CD4-positive, alpha-beta T cell treated with Interleukin-4 for 4 hours (primary cell): ENCODE data around the gene NUTM2A.
"Not testable (repeated sequence)": the region's sequence is repeated elsewhere in the genome, so short reads cannot be mapped to it uniquely, and the experiment has no call there.

Experiments
- DNase-seq: peaks from one replicate; pipeline ENCODE4 v3.0.0-alpha.2; 2020

The NUTM2A gene, protein sequence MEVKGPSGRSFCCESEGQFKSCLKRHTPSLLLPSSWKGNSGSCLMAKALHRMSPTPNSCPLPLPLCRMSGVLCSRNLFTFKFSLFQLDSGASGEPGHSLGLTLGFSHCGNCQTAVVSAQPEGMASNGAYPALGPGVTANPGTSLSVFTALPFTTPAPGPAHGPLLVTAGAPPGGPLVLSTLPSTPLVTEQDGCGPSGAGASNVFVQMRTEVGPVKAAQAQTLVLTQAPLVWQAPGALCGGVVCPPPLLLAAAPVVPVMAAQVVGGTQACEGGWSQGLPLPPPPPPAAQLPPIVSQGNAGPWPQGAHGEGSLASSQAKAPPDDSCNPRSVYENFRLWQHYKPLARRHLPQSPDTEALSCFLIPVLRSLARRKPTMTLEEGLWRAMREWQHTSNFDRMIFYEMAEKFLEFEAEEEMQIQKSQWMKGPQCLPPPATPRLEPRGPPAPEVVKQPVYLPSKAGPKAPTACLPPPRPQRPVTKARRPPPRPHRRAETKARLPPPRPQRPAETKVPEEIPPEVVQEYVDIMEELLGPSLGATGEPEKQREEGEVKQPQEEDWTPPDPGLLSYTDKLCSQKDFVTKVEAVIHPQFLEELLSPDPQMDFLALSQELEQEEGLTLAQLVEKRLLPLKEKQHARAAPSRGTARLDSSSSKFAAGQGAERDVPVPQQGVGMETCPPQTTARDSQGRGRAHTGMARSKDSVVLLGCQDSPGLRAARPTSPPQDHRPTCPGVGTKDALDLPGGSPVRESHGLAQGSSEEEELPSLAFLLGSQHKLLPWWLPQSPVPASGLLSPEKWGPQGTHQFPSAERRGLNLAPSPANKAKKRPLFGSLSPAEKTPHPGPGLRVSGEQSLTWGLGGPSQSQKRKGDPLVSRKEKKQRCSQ

DNA sequence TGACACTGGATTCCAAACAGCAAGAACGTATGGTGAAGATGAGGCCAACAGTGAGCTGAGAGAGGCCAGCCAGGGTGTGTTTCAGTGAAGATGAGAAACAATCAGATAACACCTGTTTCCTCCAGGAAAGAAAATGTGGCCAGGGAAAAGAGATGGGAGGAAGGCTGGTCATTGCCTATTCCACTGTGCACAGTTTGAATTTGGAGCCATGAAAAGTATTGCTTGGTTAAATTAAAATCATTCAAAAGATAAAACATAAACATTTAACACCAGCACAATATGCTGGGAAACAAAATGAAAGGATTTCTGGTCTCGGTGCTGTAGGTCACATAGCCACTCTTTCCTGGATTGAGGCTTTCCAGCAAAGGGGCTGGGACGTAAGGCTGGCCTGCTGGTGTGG, at the start of gene NUTM2A:
TSS of gene NUTM2A (plus strand) at position 301 of the 400 bp plus-strand sequence. CDS start 383 bp downstream, outside the sequence.
- not testable (repeated sequence) for DNase-seq

DNA sequence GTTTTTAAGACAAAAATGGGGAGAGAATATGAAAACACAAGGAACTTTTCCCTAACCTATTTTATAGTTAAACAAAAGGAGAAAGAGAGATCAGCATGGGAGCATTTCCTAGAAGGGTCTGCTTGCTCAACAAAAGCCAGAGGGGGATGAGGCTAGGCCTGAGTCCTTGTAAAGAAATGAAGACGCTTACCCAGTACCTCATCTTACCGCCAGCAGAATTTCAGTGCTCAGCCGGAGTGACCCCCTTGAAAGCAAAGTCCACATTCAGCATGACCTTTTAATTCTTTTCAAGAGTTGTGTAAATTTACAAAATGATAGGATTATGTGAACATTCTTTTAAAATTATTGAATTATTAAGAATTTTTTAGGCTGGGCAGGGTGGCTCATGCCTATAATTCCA, 47.7 kb upstream of the NUTM2A start:
- not testable (repeated sequence) for DNase-seq

DNA sequence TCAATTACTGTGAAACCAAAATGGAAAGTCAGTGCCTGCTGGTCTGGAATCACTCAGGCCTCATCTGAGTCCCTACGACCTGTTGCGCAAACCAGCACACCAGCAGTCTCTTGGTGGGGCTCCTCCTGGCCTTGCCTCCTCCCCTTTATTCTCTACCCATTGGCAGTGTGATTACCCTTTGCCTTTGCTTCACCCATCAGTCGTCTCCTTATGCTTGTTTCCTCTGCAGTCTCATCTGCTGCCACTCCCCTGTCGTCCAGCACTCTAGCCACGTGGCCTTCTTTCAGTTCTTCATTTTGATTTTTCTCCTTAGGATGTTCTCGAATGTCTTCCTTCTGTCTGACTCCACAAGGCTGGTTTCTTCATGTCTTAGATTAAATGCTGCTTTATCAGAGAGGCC, 40.8 kb upstream of the NUTM2A start:
- DNase-seq, result peak; percentile 2

DNA sequence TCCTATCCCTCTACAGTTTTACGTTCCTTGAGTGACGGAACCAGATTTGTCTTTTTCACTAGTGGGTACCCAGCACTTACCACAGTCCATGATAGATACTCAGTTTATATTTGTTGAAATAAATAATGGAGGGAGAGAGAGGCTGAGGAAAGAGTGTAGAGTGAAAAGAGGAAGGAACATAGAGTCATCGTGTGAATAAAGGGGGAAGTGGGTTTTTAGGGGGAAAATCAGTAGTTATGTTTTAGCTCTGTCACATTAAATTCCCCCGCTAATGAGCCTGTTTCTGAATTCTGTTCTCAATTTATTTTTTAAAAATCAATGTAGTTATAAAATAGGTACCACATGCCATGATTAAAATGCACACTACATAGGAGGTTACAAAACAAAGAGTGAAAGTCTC, 39.2 kb upstream of the NUTM2A start:
- DNase-seq, result not testable (repeated sequence)

DNA sequence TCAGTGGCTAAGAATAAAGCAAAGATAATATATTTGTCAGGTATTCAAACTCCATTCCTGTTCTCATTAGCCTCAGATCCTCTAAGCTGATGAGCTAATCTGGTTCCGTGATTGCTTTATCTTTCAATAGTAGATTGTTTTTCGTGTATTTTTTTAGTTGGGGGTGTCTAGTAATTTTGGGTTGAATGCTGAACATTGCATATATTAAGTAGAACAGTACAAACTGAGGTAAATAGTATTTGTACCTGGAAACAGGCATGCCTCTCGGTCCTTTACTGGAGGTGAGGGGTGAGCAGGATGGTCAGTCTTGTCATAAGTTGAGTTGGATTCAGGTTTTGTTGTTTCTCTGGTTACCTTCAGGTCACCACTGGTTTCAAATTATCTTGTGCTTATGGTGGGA, 37.7 kb upstream of the NUTM2A start:
- not testable (repeated sequence) for DNase-seq

DNA sequence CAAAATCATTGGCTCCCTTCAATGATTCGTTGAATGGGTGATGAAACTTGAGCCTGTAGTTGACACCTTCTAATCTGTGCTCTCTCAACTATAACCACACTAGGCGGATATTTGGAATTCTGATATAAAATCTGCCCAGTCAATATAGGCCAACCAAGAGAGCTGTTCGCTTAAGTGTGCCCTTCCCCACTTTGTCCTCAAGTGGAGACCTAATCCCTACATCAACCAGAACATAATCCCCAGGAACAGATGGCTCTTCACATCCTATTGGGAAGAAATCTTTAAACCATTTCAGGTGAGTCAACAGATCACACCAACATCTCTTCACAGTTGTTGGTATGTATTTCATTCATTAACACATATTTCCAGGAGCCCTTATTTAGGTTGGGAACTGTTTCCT, 33.4 kb upstream of the NUTM2A start:
- not testable (repeated sequence) for DNase-seq

DNA sequence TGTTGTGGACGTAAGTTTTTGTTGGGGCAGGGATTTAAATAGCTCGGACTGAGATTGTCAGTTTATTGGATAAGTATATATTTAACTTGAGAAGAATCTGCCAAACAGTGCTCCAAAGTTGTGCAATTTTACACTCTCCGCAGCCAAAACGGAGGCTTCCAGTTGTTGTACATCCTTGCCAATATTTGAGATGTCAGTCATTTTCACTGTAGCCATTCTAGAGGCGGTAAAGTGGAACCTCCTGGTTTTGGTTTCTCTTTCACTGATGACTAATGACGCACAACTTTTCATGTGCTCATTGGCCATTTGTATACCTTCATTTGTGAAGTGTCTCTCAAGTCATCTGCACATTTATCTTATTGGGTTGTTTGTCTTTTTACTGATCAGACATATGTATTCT, 24.3 kb upstream of the NUTM2A start:
- peak; percentile 77 for DNase-seq

DNA sequence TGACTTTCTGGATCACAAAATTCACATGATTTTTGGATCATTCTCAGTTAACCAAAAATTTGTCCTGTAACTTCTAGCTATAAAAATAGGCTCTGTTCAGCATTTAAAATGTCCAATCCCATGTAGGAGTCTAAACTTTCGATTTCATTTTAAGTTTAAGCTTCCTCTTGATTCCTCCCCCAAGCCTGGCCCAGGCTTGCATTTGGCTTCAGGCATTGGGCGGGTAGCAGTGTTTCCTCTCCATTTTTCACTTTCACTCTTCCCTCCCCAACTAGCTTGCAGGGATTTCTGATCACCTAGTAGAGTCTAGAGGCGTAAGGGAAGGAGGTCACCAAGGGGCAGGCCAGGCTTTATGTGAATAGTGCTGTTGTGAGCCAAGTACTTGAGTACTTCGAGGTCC, 20.4 kb upstream of the NUTM2A start:
- DNase-seq, result not testable (repeated sequence)

DNA sequence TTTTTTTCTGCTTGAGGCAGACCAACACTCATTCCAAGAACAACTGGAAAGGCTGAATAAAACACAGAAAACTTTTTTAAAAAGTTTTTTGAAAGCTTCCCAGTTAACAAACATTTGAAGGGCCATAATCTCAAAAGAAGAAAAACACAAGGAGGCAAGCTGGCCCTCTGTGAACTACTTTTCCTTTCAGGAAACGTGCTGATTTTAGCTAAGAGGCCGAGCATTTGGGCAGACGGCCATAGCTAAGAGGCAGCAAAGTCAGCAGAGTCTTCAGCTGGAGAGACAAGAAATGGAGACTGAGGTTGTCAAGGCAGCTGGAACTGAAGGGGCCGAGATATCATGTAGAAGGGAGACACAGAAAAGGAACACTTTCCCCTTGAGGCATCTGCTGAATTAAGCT, 18.3 kb upstream of the NUTM2A start:
- DNase-seq, result not testable (repeated sequence)

DNA sequence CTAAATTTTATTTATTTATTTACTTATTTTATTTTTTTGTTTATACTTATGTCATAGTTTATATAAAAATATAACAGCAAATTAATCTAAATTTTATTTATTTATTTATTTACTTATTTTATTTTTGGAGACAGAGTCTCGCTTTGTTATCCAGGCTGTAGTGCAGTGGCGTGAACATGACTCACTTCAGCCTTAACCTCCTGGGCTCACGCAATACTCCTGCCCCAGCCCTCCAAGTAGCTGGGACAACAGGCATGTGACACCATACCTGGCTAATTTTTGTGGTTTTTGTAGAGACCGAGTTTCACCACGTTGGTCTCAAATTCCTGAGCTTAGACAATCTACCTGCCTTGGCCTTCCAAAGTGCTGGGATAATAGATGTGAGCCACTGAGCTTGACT, 14.9 kb upstream of the NUTM2A start:
- DNase-seq, result not testable (repeated sequence)

DNA sequence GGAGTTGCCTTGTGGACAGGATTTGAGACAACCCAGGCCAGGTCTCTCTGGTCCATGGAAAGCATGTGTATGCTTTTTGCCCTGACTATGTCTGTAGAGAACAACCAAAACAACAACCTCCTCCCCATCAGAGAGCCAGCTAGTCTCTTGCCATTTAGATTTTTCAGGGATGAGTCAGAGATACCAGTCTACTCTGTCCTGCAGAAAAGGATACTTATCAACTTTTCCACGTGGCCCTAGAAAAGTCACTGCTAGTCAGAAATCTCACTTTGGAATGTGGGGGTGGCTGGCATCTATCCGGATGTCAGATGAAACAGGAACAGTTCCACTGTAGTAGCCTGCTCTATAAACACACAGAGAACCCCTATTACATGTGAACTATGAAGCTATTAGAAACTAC, 13.4 kb upstream of the NUTM2A start:
- DNase-seq, result not testable (repeated sequence)

DNA sequence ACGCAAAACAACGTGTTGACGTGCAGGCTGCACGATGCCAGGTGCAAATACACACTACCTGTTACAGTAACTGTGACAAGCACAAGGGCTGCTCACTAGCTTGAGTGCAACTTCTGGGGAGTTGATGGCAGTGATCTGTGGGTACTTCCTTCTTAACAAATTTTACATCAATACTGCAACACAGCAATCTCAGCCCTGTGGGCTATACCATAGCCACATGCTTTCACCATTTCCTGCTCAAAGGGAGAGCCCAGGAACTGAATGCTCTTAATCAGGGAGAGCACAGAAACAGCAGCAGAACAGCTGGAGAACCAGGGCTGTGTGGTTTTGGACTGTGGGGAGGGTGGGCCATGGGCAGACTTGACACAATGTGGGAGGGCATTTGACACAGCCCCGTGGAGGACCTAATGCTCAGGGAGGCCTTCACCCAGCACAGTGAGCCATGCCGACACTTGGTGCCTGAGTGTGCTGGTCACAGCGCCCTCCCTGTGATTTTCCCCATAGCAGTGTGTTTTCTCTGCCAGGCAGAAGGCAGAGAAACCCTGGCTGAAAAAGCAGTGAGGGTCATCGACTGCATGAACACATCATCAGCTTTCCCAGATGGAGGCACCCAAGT, 12.0 kb upstream of the NUTM2A start:
- DNase-seq, result not testable (repeated sequence)

DNA sequence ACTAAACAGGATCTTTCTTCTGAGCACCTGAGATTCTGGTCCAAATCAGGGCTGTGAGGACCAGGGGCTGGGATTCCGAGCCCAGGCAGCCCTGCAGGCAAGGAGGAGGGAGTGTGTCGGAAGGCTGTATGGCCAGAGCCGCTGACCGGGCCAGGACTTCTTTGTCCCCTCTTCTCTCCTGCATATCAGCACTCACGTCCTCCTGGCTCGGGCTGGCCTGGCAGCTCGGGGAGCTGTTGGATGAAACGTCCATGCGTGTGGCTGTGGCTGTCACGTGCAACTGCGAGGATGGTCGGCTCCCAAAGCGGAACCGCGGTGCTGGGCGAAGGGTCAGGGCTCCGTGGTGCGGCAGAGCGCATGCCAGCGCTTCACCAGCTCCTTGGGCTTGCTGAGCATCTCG, 11.4 kb upstream of the NUTM2A start:
- DNase-seq, result not testable (repeated sequence)

DNA sequence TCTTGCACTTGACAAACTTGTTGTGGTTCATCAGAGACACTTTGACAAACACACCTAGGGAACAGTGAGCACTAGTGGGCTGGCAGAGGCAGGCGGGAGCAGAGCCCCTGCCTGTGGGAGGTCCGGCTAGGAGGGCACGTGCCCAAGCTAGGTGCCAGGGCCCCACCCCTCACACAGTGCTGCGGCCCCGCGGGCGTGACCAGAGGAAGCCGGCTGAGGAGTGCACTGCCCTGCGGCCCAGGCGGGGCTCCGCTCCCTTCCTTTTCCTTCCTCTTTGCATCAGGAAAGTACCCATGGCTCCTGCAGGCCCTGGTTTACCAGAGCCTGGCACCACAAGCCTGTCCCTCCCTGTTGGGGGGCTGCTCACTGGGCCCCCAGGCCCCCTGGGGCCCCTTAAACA, 9.1 kb upstream of the NUTM2A start:
- DNase-seq, result not testable (repeated sequence)

DNA sequence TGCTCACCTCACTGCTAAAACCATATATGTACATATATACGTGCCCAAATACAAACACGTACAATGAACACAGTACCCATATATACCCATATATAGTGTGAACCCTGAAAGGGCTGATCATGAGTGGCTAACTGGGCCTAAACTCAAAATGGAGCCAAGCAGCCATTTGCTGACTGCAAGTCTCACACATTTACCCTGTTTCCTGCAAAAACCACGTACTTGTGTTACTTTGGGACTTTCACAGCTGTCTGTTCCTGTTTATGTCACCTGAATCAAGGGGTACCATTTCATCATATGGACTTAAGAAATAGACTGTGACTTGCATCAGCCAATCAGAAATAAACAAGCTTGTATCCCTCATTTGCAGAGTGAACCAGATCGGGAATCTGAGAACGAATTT, 5.9 kb upstream of the NUTM2A start:
- DNase-seq, result not testable (repeated sequence)

DNA sequence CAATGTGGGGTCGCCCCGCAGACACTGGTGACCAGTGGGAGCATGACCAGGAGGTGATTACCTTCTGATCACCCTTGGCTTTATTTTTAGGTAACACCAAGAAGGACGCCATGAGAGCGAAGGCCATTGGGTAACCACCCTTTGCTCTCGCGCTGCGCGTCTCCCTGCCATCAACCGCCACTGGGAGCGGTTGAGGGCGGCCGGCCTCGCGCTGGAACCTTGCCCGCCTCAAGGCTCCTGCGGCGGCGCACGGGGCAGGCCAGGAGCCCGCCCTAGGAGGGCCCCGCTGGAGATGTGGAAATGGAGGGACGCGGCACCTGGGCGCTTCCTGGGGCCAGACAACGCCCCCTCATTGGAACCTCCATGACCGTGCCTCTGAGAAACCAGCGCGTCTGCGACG, 2.5 kb upstream of the NUTM2A start:
- not testable (repeated sequence) for DNase-seq

DNA sequence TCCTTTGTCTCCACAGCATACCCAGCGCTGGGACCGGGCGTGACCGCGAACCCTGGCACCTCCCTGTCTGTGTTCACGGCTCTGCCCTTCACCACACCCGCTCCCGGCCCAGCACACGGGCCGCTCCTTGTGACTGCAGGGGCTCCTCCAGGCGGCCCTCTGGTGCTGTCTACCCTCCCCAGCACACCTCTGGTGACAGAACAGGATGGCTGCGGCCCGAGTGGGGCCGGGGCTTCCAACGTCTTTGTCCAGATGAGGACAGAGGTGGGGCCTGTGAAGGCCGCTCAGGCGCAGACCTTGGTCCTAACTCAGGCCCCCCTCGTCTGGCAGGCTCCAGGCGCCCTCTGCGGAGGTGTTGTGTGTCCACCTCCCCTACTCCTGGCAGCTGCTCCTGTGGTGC, 3.0 kb downstream of the NUTM2A start:
- not testable (repeated sequence) for DNase-seq

DNA sequence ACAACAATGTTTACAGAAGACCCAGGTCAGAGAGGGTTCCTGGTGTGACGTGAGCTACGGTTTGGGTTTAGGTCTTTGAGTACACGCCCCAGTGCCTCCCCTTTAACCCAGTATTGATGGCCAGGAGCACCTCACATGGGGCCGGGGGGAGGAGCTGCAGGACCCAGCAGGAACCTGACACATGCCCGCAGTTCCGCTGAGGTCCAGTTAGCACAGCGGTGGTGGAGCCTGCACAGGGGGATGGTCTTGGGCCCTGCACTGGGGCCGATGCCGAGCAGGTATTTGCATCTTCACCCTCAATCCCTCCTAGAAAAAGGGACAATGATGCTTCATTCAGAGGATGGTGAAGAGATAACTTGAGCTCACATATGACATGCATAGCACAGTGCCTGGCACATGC, 4.0 kb downstream of the NUTM2A start:
- not testable (repeated sequence) for DNase-seq

DNA sequence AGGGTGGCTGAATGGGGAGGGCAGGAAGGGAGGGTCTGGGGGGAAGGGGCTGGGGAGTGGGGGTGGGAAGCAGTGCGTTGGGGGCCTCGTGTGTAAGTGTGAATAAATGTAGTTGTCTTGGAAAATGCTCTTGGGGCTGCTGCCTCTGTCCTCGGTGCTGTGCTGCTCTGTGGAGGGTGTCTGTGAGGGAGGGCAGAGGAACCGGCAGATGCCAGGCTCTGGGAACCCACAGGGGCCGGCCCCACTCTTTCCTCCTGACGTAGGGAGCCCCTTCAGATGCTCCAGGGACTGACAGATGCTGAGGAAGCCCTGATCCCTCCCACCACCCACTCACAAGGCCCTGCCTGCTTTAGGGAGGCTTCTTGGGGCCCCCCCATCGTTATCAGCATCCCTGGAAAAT, 9.6 kb downstream of the NUTM2A start:
- not testable (repeated sequence) for DNase-seq

DNA sequence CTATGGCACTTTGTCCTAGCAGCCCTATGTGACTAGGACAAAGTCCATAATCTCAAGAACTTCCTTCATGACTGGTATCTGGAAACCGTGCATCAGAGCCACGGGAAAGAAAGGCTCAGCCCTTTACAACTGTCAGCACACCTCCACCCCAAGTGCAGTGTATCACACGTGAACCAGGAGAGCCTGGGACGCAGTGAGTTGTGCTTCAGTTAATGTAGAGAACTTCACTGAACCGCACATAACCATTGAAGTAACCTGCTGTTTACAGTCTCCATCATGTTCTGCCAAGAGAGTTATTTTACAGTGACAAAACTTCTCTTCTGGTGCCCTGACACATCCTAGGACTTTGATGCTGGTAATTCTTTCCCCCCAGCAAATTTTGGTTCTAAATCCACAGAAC, 12.0 kb downstream of the NUTM2A start:
- not testable (repeated sequence) for DNase-seq

DNA sequence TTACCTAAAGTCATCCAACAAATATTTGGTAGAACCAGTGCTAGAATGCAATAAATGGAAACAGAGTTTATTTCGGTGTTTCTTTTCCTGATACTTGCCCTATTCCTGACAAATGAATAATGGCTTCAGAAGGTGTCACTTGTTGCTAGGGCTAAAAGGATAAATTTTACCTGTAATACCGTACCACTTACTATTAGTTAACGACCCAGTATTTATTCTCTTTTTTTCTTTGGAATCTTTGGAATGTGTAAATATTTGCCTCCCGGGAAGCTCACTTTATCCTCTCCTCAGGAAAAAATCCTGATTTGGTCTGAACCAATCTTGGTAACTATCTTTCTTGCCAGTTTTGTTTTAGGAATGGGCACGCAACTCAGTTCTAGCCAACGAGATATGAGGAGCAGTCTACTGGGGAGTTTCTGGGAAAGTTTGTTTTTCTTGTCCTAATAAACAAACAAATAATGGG, 14.1 kb downstream of the NUTM2A start:
- not testable (repeated sequence) for DNase-seq

DNA sequence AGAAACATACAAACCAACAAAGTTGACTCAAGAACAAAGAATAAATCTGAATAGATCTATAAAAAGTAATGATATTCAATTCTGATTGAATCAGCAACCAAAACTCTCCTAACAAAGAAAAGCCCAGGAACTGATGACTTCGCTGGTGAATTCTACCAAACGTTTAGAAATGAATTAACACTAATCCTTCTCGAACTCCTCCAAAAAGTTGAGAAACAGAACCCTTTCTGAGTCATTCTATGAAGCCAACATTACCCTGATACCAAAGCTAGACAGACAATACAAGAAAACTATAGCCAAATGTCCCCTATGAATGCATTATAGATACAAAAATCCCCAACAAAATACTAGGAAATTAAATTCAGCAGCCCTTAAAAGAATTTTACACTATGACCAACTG, 16.9 kb downstream of the NUTM2A start:
- not testable (repeated sequence) for DNase-seq

DNA sequence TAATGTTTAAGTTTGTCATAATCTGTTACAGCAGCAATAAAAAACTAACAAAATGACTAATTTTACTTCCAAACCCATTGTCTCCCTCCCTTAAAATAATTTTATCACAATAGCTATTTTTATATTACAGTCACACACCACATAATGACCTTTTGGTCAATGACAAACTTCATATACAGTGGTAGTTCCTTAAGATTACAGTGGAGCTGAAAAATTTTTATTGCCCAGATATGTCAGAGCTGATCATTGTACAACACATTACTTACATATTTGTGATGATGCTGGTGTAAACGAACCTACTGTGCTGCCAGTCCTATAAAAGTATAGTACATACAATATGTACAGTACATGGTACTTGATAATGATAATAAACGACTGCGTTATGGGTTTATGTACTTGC, 22.1 kb downstream of the NUTM2A start:
- not testable (repeated sequence) for DNase-seq
